GM12892 (cell line): Measurements from ENCODE around the gene CLK2. TPM values are rescaled to one million over a fixed set of nuclear protein-coding genes. Genes with fewer than 3 reads are reported as not detected.

Experiments
- DNase-seq: peaks from one replicate; pipeline ENCODE4 v3.0.0; 2011; ENCODE audit not compliant: insufficient read length
- FAIRE-seq: peaks from 2 replicates; lab custom pipeline; 2011; peaks lifted over from hg19 to GRCh38; lab: Jason Lieb, UNC
- POLR2A ChIP-seq: IDR thresholded peaks from 2 replicates; pipeline ENCODE4 v1.6.1; 2011; ENCODE audit warnings: low read depth, low read length, control low read depth
- POLR2AphosphoS5 ChIP-seq: IDR thresholded peaks from 2 replicates; pipeline ENCODE4 v1.6.1; 2011; ENCODE audit warnings: low read depth, low read length, control low read depth
- TAF1 ChIP-seq: IDR thresholded peaks from 2 replicates; pipeline ENCODE4 v1.6.1; 2011; ENCODE audit warnings: low read depth, mild to moderate bottlenecking, control low read depth, low read length, borderline replicate concordance
- polyA plus RNA-seq: library from polyadenylated mRNA; unstranded; fragments of >200 nt; gene quantifications from one replicate; pipeline ENCODE4 v1.2.1, GENCODE V29; 2012; ENCODE audit warnings: missing spikeins, inconsistent platforms; ENCODE audit not compliant: missing spikeins

The CLK2 gene
- 54.9 TPM for polyA plus RNA-seq

GRCh38 chr1:155273343-155274245 lies at the start of gene CLK2:
Gene CLK2 (minus strand): TSS chr1:155273504. CDS start chr1:155270977, 2,527 bp downstream.
- peak; percentile 99 for DNase-seq
- peak; percentile 77 for TF ChIP-seq POLR2AphosphoS5
- peak; percentile 66; the same call in 1 of the 2 replicates for TF ChIP-seq TAF1
- TF ChIP-seq POLR2A: peak; percentile 89

DNA sequence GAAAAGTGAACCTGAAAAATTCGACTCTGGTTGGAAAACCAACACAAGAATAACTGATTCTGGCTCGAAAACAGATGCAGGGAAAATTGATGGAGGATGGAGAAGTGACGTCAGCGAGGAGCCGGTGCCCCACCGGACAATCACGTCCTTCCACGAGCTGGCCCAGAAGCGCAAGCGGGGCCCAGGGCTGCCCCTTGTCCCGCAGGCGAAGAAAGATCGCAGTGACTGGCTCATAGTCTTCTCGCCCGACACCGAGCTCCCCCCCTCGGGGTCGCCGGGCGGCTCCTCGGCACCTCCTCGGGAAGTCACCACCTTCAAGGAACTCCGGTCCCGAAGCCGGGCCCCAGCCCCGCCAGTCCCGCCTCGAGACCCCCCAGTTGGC lies 49.3 kb upstream of the CLK2 start:
- TF ChIP-seq POLR2A (no peak), TAF1 (no peak), POLR2AphosphoS5 (no peak)
- peak; percentile 5 for FAIRE-seq
- no peak for DNase-seq

More at GRCh38 chr1:155273343-155274245, at the start of gene CLK2:
- FAIRE-seq: peak; percentile 98

DNA sequence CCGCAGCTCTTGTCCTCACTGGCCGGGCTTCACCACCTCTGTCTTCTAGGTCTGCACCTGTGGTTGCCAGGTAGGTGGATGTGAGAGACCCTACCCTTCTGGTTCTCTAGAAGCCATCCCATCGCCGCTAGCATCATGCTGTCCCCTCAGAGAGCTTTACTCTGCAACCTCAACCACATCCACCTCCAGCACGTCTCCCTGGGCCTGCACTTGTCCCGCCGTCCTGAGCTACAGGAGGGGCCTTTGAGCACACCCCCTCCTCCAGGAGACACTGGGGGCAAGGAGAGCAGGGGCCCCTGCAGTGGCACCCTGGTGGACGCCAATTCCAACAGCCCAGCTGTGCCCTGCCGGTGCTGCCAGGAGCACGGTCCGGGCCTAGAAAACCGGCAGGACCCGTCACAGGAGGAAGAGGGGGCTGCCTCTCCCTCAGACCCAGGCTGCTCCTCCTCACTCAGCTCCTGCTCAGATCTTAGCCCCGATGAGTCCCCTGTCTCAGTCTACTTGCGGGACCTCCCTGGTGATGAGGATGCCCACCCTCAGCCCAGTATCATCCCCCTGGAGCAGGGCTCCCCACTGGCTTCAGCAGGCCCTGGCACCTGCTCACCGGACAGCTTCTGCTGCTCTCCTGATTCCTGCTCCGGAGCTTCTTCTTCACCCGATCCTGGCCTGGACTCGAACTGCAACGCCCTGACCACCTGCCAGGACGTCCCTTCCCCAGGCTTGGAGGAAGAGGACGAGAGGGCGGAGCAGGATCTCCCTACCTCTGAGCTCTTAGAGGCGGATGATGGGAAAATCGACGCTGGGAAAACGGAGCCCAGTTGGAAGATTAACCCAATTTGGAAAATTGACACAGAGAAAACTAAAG lies 48.6 kb upstream of the CLK2 start:
- FAIRE-seq (no peak), DNase-seq (no peak)
- TF ChIP-seq TAF1: no peak

GRCh38 chr1:155320661-155321617 lies 47.6 kb upstream of the CLK2 start, which contains the start of gene RUSC1:
Gene RUSC1 (plus strand): TSS chr1:155320894. CDS start chr1:155321774, 880 bp downstream.
- TF ChIP-seq TAF1 (no peak), POLR2A (peak; percentile 17; the same call in 1 of the 2 replicates)
- DNase-seq (no peak), FAIRE-seq (peak; percentile 27)

GRCh38 chr1:155320252-155320651 lies 46.9 kb upstream of the CLK2 start:
- TF ChIP-seq POLR2A (no peak), POLR2AphosphoS5 (no peak)
- no peak for DNase-seq
- no peak for FAIRE-seq

DNA sequence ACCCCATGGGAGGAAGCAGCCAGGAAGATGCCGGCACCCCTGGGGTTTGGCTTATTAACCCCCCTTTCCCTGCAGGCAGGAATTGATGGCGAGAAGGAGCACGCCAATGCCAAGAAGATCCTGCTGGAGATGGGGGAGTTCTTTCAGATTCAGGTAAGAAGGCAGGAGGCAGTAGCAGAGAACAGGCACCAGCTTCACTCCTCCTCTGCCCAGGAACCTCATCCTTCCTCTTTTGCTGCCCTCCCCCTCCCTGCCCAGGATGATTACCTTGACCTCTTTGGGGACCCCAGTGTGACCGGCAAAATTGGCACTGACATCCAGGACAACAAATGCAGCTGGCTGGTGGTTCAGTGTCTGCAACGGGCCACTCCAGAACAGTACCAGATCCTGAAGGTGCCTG lies 46.2 kb upstream of the CLK2 start:
- DNase-seq (no peak), FAIRE-seq (no peak)
- TF ChIP-seq POLR2AphosphoS5: no peak

DNA sequence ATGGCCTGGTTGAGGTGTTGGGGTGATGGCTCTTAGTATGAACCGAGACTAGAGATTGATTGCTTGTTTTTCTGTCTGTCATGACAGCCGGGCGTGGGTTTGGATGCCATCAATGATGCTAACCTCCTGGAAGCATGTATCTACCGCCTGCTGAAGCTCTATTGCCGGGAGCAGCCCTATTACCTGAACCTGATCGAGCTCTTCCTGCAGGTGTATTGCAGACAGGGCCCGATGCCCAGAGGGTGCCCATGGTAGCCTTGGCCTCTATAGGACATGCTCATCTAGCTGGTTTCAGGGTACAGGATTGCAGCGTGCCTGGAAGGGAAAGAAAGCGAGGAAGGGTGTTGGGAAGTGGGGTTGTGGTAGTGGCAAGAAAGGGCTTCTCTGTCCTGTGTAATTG lies 44.8 kb upstream of the CLK2 start:
- no peak for FAIRE-seq
- TF ChIP-seq POLR2A: no peak
- TF ChIP-seq POLR2AphosphoS5: no peak
- TF ChIP-seq TAF1: no peak

GRCh38 chr1:155316922-155317321 lies 43.6 kb upstream of the CLK2 start:
- DNase-seq (no peak), FAIRE-seq (no peak)
- TF ChIP-seq POLR2A (no peak), TAF1 (no peak), POLR2AphosphoS5 (no peak)

More for the DNA sequence above, 44.8 kb upstream of the CLK2 start:
- DNase-seq: no peak

DNA sequence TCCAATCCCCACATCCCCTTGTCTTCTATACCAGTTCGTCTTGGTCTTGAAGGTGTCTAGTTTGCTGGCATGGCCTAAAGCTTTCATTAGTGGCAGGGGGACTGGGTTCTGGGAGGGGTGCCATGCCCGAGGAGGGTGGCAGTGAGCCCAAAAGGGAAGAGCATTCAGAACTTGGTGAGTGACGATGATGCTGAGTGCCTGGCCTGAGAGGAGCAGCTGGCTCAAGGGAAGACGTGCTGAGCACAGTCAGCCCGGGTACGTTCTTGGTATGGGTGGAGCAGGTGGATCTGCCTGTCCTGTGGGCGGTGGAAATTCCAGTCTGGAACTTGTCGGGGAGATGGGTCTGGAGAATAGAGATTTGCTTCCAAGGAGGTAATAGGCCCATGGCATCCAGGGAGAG lies 40.0 kb upstream of the CLK2 start:
- FAIRE-seq: no peak
- DNase-seq: no peak
- TF ChIP-seq TAF1 (no peak), POLR2AphosphoS5 (no peak), POLR2A (no peak)

- TF ChIP-seq TAF1: no peak
- TF ChIP-seq POLR2AphosphoS5: no peak; the same call in 1 of the 2 replicates
- TF ChIP-seq POLR2A: no peak; the same call in 1 of the 2 replicates
- FAIRE-seq (no peak), DNase-seq (no peak)
These were observed 36.2 kb upstream of the CLK2 start for GRCh38 chr1:155309423-155310021.
